ENCODE data around the gene CMIP.
A peak's percentile ranks its signal among the peaks of the same experiment; 100 is the strongest.

CMIP gene

DNA sequence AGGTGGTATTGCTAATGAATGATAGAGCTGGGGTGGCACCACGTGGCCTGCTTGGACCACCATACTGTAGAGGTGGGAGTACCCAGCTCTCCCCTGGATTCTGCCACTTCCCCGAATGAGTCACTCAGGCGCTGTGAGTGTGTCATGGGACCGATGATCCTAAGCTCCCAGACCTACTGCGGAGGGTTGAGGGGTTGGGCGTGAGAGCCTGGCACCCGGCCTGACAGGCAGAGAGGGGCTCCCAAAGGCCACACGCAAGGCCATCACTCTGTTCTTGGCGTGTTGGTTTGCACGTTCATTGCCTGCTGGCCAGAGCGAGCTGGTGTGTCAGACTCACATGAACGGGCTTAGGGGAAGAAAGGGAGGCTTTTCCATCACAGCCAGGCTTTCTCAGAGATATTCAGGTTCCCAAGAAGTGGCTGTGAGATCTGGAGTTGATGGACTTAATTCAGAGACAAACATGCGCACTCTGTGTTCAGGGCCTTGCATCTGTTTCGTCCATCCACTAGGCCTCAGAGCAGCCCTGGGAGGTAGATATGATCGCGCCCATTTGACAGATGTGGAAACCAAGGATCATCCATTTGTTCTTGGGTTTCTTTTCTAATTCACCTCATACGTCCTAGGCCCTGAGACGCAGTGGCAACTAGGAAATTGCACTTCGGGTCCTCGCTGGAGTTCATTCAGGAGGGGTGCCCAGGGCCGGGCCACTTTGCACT, 41.4 kb downstream of the CMIP start:
- POLR2A ChIA-PET: no interaction called here
- DNase-seq: no peak
- no peak overlapping the region for H3K4me3 ChIP-seq (ENCODE audit: control insufficient read depth in 1 of 7, extremely low read depth in 1 of 7, insufficient read depth in 4 of 7, low read depth in 2 of 7, low read length in 6 of 7)
- H3K27me3 ChIP-seq (replicated peaks in 2 of 5; ENCODE audit: control insufficient read depth in 4 of 5, insufficient read depth in 5 of 5, low read length in 4 of 5): no peaks in the 10 kb centered on the region
- 98% methylated on average over 20 of the region's 21 CpGs for WGBS (ENCODE audit: insufficient coverage)
- H3K9me3 ChIP-seq (ENCODE audit: control extremely low read depth in 1 of 5, control insufficient read depth in 4 of 5, insufficient read depth in 2 of 5, low read depth in 1 of 5, low read length in 4 of 5): no peaks in the 10 kb centered on the region
- CTCF ChIA-PET: interaction anchor here (0.7 to 4.6 kb wide), 6 partner anchors 9 to 83 kb away, joined by 3 to 35 read pairs (median 3); no protein-coding TSS in a partner anchor
- H3K4me1 ChIP-seq (ENCODE audit: control extremely low read depth in 1 of 4, control insufficient read depth in 4 of 4, insufficient read depth in 4 of 4, low read length in 3 of 4): peaks cover 4 to 56% (median 25%) of the 10 kb centered on the region in 4 experiments
- no peak overlapping the region for H3K27ac ChIP-seq (ENCODE audit: insufficient read depth in 1 of 2, low read depth in 1 of 2, low read length in 2 of 2, poor library complexity in 1 of 2, severe bottlenecking in 2 of 2)
- H3K36me3 ChIP-seq (ENCODE audit: control insufficient read depth in 4 of 4, insufficient read depth in 4 of 4, low read length in 3 of 4): peaks cover 0 to 4% (median 3%) of the 10 kb centered on the region in 4 experiments

DNA sequence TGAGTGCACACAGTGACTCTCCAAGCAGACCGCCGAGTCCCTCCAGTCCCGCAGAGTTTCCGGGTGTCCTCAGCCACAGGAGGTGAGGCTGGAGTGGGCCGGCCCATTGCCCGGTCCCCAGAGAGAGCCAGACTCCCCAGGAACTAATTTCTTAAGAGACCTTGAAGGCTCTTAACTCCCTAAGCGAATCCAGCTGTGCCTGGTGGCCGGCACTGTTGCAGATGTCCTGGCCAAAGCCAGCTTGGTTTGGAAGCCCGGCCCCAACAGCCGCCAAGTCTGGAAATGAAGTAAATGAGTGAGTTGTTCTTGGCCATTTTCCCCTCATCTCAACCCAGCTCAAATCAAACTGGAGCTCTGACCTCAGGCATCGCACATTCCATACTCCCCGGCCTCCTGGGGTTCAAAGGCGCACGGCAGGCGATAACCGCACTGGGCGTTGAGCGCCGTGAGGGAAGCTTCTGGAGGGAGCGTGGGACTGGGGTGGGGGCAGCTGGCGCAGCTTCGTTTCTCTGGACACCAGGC, 42.0 kb downstream of the CMIP start:
- Histone ChIP-seq H3K36me3 (ENCODE audit: control insufficient read depth in 4 of 4, insufficient read depth in 4 of 4, low read length in 3 of 4) (peaks cover 0 to 4% (median 3%) of the 10 kb centered on the region in 4 experiments), H3K9me3 (ENCODE audit: control extremely low read depth in 1 of 5, control insufficient read depth in 4 of 5, insufficient read depth in 2 of 5, low read depth in 1 of 5, low read length in 4 of 5) (no peaks in the 10 kb centered on the region), H3K27me3 (replicated peaks in 2 of 5; ENCODE audit: control insufficient read depth in 4 of 5, insufficient read depth in 5 of 5, low read length in 4 of 5) (no peaks in the 10 kb centered on the region), H3K27ac (ENCODE audit: insufficient read depth in 1 of 2, low read depth in 1 of 2, low read length in 2 of 2, poor library complexity in 1 of 2, severe bottlenecking in 2 of 2) (no peak overlapping the region), H3K4me3 (ENCODE audit: control insufficient read depth in 1 of 7, extremely low read depth in 1 of 7, insufficient read depth in 4 of 7, low read depth in 2 of 7, low read length in 6 of 7) (no peak overlapping the region), H3K4me1 (ENCODE audit: control extremely low read depth in 1 of 4, control insufficient read depth in 4 of 4, insufficient read depth in 4 of 4, low read length in 3 of 4) (peaks cover 2 to 50% (median 19%) of the 10 kb centered on the region in 4 experiments)
- ChIA-PET POLR2A (no interaction called here), CTCF (interaction anchor here (0.9 to 4.6 kb wide), 2 partner anchors 9 to 10 kb away, joined by 3 to 35 read pairs; no protein-coding TSS in a partner anchor)
- no peak for DNase-seq
- 98% methylated on average over 14 of the region's 22 CpGs for WGBS (ENCODE audit: insufficient coverage)

DNA sequence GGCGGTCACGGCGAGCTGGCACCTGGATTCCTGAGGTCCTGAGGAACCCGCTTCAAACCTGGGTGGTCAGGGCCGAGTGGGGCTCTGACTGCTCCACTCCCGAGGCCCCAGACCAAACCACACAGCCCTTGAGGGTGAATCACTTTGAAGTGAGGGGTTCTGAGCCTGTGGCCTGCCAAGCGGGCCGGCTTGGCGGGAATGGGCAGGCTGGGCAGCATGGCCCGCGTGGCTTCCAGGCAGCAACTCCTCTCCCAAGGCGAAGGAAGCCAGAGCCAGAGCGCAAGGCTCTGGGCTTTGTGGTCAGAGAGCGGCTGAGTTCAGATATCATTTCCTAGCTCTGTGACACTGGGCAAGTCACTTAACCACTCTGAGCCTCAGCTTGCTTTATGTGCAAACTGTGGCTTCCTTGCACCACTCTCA, 42.7 kb downstream of the CMIP start:
- Histone ChIP-seq H3K4me1 (ENCODE audit: control extremely low read depth in 1 of 4, control insufficient read depth in 4 of 4, insufficient read depth in 4 of 4, low read length in 3 of 4) (peaks cover 2 to 47% (median 13%) of the 10 kb centered on the region in 4 experiments), H3K9me3 (ENCODE audit: control extremely low read depth in 1 of 5, control insufficient read depth in 4 of 5, insufficient read depth in 2 of 5, low read depth in 1 of 5, low read length in 4 of 5) (no peaks in the 10 kb centered on the region), H3K27ac (ENCODE audit: insufficient read depth in 1 of 2, low read depth in 1 of 2, low read length in 2 of 2, poor library complexity in 1 of 2, severe bottlenecking in 2 of 2) (no peak overlapping the region), H3K27me3 (replicated peaks in 2 of 5; ENCODE audit: control insufficient read depth in 4 of 5, insufficient read depth in 5 of 5, low read length in 4 of 5) (no peaks in the 10 kb centered on the region), H3K4me3 (ENCODE audit: control insufficient read depth in 1 of 7, extremely low read depth in 1 of 7, insufficient read depth in 4 of 7, low read depth in 2 of 7, low read length in 6 of 7) (no peak overlapping the region), H3K36me3 (ENCODE audit: control insufficient read depth in 4 of 4, insufficient read depth in 4 of 4, low read length in 3 of 4) (peaks cover 0 to 5% (median 3%) of the 10 kb centered on the region in 4 experiments)
- peak in 2 of 3 donors; percentile 39 to 47 for DNase-seq
- 88% methylated on average over 10 of the region's 14 CpGs for WGBS (ENCODE audit: insufficient coverage)
- POLR2A ChIA-PET: no interaction called here
- CTCF ChIA-PET: interaction anchor here (4.6 kb wide), 1 partner anchor 9 kb away, joined by 35 read pairs; no protein-coding TSS in a partner anchor

DNA sequence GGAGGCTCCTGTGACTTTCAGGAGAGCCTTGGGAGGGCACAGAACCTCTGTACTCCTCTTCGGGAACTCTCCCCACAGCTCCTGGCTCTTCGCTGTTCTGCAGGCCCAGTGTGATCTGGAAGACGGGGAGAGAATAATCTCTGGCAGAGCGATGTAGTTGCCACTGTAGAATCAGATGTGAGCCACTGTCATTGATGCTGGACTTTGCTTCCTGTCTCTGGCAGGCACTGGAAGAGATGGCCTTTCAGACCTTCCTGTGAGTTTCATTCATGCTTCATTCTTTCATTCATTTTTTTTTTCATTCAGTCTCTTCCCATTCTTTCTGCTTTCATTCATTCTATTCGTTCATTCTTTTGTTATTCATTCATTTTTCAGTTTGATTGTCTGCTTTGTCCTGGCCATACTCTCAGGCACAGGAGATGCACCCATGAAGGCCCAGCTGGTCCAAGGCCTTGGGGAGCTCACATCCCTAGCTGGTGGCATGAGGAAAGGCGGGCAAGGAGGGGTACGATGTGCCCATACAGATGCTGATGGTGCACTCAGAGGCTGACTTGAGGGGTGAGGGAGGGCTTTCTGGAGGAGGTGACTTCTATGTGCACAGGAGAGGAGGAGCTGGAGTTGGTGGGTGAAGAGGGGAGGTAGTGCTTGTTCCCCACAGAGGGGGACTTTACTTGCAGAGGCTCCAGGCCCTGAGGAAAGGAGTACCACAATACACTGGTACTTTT, 44.2 kb downstream of the CMIP start:
- no peak for DNase-seq
- H3K4me3 ChIP-seq (ENCODE audit: control insufficient read depth in 1 of 7, extremely low read depth in 1 of 7, insufficient read depth in 4 of 7, low read depth in 2 of 7, low read length in 6 of 7): no peak overlapping the region
- no peaks in the 10 kb centered on the region for H3K9me3 ChIP-seq (ENCODE audit: control extremely low read depth in 1 of 5, control insufficient read depth in 4 of 5, insufficient read depth in 2 of 5, low read depth in 1 of 5, low read length in 4 of 5)
- peaks cover 0 to 5% (median 3%) of the 10 kb centered on the region in 4 experiments for H3K36me3 ChIP-seq (ENCODE audit: control insufficient read depth in 4 of 4, insufficient read depth in 4 of 4, low read length in 3 of 4)
- POLR2A ChIA-PET: no interaction called here
- peaks cover 0 to 46% (median 14%) of the 10 kb centered on the region in 4 experiments for H3K4me1 ChIP-seq (ENCODE audit: control extremely low read depth in 1 of 4, control insufficient read depth in 4 of 4, insufficient read depth in 4 of 4, low read length in 3 of 4)
- H3K27me3 ChIP-seq (replicated peaks in 2 of 5; ENCODE audit: control insufficient read depth in 4 of 5, insufficient read depth in 5 of 5, low read length in 4 of 5): no peaks in the 10 kb centered on the region
- no peak overlapping the region for H3K27ac ChIP-seq (ENCODE audit: insufficient read depth in 1 of 2, low read depth in 1 of 2, low read length in 2 of 2, poor library complexity in 1 of 2, severe bottlenecking in 2 of 2)
- CTCF ChIA-PET: interaction anchor here (0.8 to 1.2 kb wide), 4 partner anchors 8 to 19 kb away, joined by 3 to 5 read pairs (median 3); no protein-coding TSS in a partner anchor
- WGBS (ENCODE audit: insufficient coverage): 100% methylated on average over 6 of the region's 7 CpGs

DNA sequence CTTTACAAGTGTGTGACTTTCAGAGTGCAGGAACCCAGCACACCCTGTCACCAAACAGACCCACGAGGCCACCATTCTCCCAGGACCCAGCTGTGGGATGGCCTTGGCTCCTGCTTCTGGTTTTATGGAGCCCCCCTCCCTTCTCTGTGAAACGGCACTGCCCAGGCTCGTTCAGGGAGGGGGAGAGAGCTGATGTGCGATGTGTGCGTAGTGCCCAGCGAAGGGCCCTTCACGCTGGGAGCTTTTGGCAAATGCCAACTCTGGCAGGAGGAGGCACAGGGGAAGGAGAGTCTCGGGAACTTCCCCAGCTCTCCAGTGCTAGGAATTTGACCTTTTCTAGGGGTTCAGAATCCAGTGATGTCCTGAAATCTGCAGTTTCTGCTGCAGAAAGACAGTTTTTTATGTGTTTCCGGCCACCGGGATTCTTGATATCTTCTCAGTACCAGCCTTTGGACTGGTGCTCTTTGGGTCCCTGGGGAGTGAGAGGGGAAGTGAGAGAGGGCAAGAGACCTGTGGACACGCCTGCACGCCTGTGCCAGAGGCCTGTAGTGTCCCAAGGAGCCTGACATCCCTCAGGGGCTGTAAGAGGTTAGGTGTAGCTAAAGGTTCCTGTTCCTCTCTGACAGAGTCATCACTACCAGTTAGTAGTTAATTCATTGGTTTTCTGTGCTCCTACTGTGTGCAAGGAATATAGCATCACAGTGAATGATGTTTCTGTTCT, 45.1 kb downstream of the CMIP start:
- no peaks in the 10 kb centered on the region for H3K27me3 ChIP-seq (replicated peaks in 2 of 5; ENCODE audit: control insufficient read depth in 4 of 5, insufficient read depth in 5 of 5, low read length in 4 of 5)
- CTCF ChIA-PET: interaction anchor here (0.8 to 1.2 kb wide), 4 partner anchors 8 to 20 kb away, joined by 3 to 5 read pairs (median 3); no protein-coding TSS in a partner anchor
- H3K4me1 ChIP-seq (ENCODE audit: control extremely low read depth in 1 of 4, control insufficient read depth in 4 of 4, insufficient read depth in 4 of 4, low read length in 3 of 4): peaks cover 0 to 46% (median 21%) of the 10 kb centered on the region in 4 experiments
- H3K27ac ChIP-seq (ENCODE audit: insufficient read depth in 1 of 2, low read depth in 1 of 2, low read length in 2 of 2, poor library complexity in 1 of 2, severe bottlenecking in 2 of 2): no peak overlapping the region
- no peaks in the 10 kb centered on the region for H3K9me3 ChIP-seq (ENCODE audit: control extremely low read depth in 1 of 5, control insufficient read depth in 4 of 5, insufficient read depth in 2 of 5, low read depth in 1 of 5, low read length in 4 of 5)
- DNase-seq: no peak
- peaks cover 0 to 5% (median 3%) of the 10 kb centered on the region in 4 experiments for H3K36me3 ChIP-seq (ENCODE audit: control insufficient read depth in 4 of 4, insufficient read depth in 4 of 4, low read length in 3 of 4)
- no peak overlapping the region for H3K4me3 ChIP-seq (ENCODE audit: control insufficient read depth in 1 of 7, extremely low read depth in 1 of 7, insufficient read depth in 4 of 7, low read depth in 2 of 7, low read length in 6 of 7)
- POLR2A ChIA-PET: no interaction called here
- 95% methylated on average over 6 of the region's 12 CpGs for WGBS (ENCODE audit: insufficient coverage)

DNA sequence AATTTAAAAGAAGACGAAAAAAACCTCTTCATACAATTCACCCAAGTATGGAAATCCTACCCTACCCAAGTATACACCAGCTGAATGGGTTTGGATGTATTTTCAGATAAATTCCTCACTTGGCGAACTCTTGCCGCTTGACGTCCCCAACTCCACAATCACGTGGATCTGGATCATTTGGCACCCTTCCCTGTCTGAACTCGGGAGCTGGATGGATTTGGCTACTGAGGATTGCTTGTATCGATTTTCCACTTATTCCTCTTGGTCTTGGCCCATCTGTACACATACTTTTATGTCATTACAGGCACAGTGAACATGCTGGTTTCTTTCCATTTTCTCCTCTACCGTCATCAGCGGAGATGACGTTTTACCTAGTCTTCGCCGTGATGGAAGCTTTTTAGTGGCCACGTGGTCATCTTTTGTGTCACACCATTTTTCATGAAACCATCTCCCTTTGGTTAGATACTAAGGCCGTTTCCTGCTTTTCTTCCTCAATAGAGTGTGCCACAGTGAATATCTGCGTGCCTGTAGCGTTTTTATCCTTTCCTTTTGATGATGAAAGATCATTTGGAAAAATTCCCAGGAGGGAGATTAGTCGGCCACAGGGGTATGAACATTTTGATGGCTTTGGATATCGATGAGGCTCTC, 47.1 kb downstream of the CMIP start:
- CTCF ChIA-PET: interaction anchor here (1.0 to 1.2 kb wide), 2 partner anchors 10 to 41 kb away, joined by 3 to 6 read pairs; no protein-coding TSS in a partner anchor
- DNase-seq: no peak
- Histone ChIP-seq H3K4me1 (ENCODE audit: control extremely low read depth in 1 of 4, control insufficient read depth in 4 of 4, insufficient read depth in 4 of 4, low read length in 3 of 4) (peaks cover 0 to 51% (median 40%) of the 10 kb centered on the region in 4 experiments), H3K4me3 (ENCODE audit: control insufficient read depth in 1 of 7, extremely low read depth in 1 of 7, insufficient read depth in 4 of 7, low read depth in 2 of 7, low read length in 6 of 7) (no peak overlapping the region), H3K27me3 (replicated peaks in 2 of 5; ENCODE audit: control insufficient read depth in 4 of 5, insufficient read depth in 5 of 5, low read length in 4 of 5) (no peaks in the 10 kb centered on the region), H3K36me3 (ENCODE audit: control insufficient read depth in 4 of 4, insufficient read depth in 4 of 4, low read length in 3 of 4) (peaks cover 0 to 4% (median 1%) of the 10 kb centered on the region in 4 experiments), H3K27ac (ENCODE audit: insufficient read depth in 1 of 2, low read depth in 1 of 2, low read length in 2 of 2, poor library complexity in 1 of 2, severe bottlenecking in 2 of 2) (no peak overlapping the region), H3K9me3 (ENCODE audit: control extremely low read depth in 1 of 5, control insufficient read depth in 4 of 5, insufficient read depth in 2 of 5, low read depth in 1 of 5, low read length in 4 of 5) (no peaks in the 10 kb centered on the region)
- POLR2A ChIA-PET: no interaction called here
- 96% methylated on average over 15 of the region's 18 CpGs for WGBS (ENCODE audit: insufficient coverage)

Measured in common myeloid progenitor, CD34-positive (primary cell).